ENCODE results near the gene CALY. TPM values are rescaled to one million over a fixed set of nuclear protein-coding genes. Genes with fewer than 3 reads are reported as not detected.

CALY gene
- polyA plus RNA-seq, 1 of the 3 experiments (the other 2 are of a cell fraction), result 3.3 TPM

- Histone ChIP-seq H3K27me3 (ENCODE audit: insufficient read depth) (no peaks in the 10 kb centered on the region), H3K4me3 (ENCODE audit: low read depth in 2 of 2, low read length in 1 of 2) (no peak overlapping the region), H3K79me2 (ENCODE audit: insufficient read depth) (no peaks in the 10 kb centered on the region), H2AFZ (ENCODE audit: low read depth) (no peak overlapping the region), H3K9me2 (no peaks in the 10 kb centered on the region), H3K36me3 (replicated peaks in 1 of 2; ENCODE audit: control insufficient read depth in 1 of 2, insufficient read depth in 2 of 2, low read length in 1 of 2) (peaks cover 13 to 66% of the 10 kb centered on the region in 2 experiments), H3F3A (replicated peaks; ENCODE audit: insufficient read depth) (peaks cover 8% of the 10 kb centered on the region), H3K9me3 (no peaks in the 10 kb centered on the region), H3K27ac (ENCODE audit: low read depth in 2 of 2, low read length in 1 of 2) (peak overlapping the region in 1 of 2 experiments; percentile 49; a peak in 2 of 4 replicates), H4K20me1 (ENCODE audit: insufficient read depth) (no peaks in the 10 kb centered on the region), H3K9ac (no peak overlapping the region), H3K4me2 (peak overlapping the region; percentile 68), H3K4me1 (ENCODE audit: control insufficient read depth in 1 of 2, insufficient read depth in 2 of 2, low read depth in 1 of 2, low read length in 1 of 2) (peaks cover 0 to 14% of the 10 kb centered on the region in 2 experiments; a peak in 2 of 4 replicates)
- WGBS (ENCODE audit: low lambda C conversion rate), result 82% methylated on average over 18 of the region's 38 CpGs
- POLR2A ChIA-PET, result no interaction called here
- peak; percentile 19; the same call in 1 of the 2 replicates for TF ChIP-seq NFIC (IDR thresholded peaks at IDR 0.05; ENCODE audit: borderline replicate concordance)
- peak; percentile 92 for TF ChIP-seq FOSL2 (IDR thresholded peaks at IDR 0.05; ENCODE audit: borderline replicate concordance, low read depth)
- no peak for TF ChIP-seq REST (IDR thresholded peaks at IDR 0.05; ENCODE audit: low read depth, low read length)
- TF ChIP-seq TCF12 (IDR thresholded peaks at IDR 0.05), result peak; percentile 46; the same call in 1 of the 2 replicates
- TF ChIP-seq MEF2A (IDR thresholded peaks at IDR 0.05; ENCODE audit: borderline replicate concordance, low read depth), result no peak
- no peak for TF ChIP-seq GABPA (IDR thresholded peaks at IDR 0.05; ENCODE audit: low read depth)
- peak; percentile 84 for TF ChIP-seq JUND (IDR thresholded peaks at IDR 0.05)
- TF ChIP-seq PBX3 (IDR thresholded peaks at IDR 0.05), result peak; percentile 29; the same call in 1 of the 2 replicates
- no peak for TF ChIP-seq USF1 (IDR thresholded peaks at IDR 0.05; ENCODE audit: borderline replicate concordance, low read depth)
- peak; percentile 37; the same call in 1 of the 2 replicates for TF ChIP-seq POLR2AphosphoS5 (IDR thresholded peaks at IDR 0.05; ENCODE audit: low read depth, low read length)
- no peak for TF ChIP-seq MXI1 (IDR thresholded peaks at IDR 0.05; ENCODE audit: low read depth, low read length)
- peak; percentile 83; the same call in 1 of the 2 replicates for TF ChIP-seq RXRA (IDR thresholded peaks at IDR 0.05; ENCODE audit: borderline replicate concordance, low read depth)
- CTCF ChIA-PET, result interaction anchor here (1.0 to 1.2 kb wide), 3 partner anchors 9 to 15 kb away, joined by 3 to 5 read pairs (median 5); no protein-coding TSS in a partner anchor
- DNase-seq, result peak; percentile 34
Measured at GRCh38 chr10:133292919-133293809, 43.5 kb downstream of the CALY start.

Data from SK-N-SH (cell line).